Activated CD4-positive, alpha-beta T cell treated with anti-CD3 and anti-CD28 coated beads, Interleukin-2, Interleukin-4, amounts not matched to agents 100 ng/mL and 50 ng/mL, durations not matched to agents 16 hours and 8 hours (primary cell): ENCODE measurements around the gene CHCT1.
"Not testable (repeated sequence)": the region's sequence is repeated elsewhere in the genome, so short reads cannot be mapped to it uniquely, and the experiment has no call there.

ENCODE experiments used
- DNase-seq: peaks from one replicate; pipeline ENCODE4 v3.0.0-alpha.2; 2020; ENCODE audit warnings: low spot score

The CHCT1 gene

GRCh38 chr17:60422162-60422665 lies at the start of gene CHCT1:
Gene CHCT1, plus strand, starts transcription at chr17:60422489. Its CDS starts 104 bp downstream, at chr17:60422593.
- DNase-seq, result no peak

DNA sequence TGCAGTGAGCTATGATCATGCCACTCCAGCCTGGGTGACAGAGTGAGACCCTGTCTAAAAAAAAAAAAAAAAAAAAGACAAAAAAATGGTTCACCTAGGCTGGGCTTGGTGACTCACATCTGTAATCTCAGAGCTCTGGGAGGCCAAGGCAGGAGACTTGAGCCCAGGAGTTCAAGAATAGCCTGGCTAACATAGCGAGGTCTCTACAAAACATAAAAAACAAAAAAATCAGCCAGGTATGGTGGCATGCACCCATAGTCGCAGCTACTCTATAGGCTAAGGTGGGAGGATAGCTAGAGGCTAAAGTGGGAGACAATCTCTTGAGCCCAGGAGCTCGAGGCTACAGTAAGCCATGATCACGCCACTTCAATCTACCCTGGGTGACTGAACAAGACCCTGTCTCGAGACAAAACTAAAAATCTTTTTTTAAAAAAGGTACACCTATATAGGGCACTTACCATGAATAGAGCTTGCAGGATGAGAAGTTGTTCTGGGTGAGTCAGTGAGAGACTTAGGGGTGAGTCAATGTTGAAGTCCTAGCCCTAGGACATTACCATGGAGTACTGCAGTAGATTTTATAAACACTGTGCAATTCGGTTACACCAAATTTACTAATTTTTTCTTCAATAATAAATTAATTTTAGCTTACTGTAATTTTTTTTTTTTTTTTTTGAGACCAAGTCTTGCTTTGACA lies 49.4 kb upstream of the CHCT1 start:
- DNase-seq, result no peak

DNA sequence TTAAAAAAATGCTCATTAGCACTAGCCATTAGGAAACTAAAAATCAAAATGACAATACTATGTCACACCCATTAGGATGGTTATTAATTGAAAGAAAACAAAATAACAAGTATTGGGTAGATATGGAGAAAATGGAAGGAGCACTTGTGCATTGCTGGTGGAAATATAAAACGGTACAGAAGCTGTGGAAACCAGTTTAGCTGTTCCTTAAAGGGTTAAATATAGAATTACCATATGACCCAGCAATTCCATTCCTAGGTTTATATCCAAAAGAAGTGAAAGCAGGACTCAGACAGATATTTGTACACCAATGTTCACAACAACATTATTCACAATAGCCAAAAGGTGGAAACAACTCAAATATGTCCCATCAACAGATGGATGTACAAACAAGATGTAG lies 44.1 kb upstream of the CHCT1 start:
- DNase-seq, result not testable (repeated sequence)

DNA sequence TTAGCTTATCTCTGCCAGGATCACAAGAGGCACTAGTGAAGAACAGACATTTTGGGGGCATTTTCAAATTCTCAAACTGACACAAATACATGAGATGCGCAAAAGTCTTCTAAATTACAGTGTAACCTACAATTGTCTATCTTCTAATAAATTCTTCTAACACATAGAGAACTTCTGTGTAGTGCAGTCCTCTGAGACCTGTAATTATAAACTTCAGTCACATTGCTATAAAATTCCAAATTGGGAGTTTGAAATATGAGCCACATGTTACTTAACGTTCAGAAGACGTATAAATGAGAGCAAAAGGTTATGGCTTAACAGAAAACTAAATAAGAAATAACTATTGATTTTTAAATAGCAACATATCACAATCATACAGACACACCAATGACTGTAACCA lies 42.8 kb upstream of the CHCT1 start:
- DNase-seq, result not testable (repeated sequence)

DNA sequence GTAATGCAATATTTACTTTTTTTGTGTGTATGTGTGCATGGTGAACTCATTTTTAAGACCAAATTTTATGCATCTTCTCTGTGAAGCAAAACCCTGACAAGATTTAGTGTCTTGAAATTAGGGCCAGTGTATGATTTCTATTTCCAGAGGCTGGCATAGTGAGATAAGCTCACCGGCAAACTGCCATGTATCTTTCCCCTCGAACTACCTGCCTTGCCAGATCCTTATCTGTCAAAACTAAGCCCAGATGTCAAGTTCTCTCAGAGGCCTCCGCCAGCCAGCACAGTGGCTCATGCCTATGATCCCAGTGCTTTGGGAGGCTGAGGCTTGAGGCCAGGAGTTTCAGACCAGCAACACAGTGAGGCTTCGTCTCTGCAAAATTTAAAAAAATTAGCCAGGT lies 40.3 kb upstream of the CHCT1 start:
- DNase-seq, result no peak

- DNase-seq, result no peak
These were observed 38.9 kb upstream of the CHCT1 start for GRCh38 chr17:60383379-60383778.

GRCh38 chr17:60384921-60385320 lies 37.4 kb upstream of the CHCT1 start:
- not testable (repeated sequence) for DNase-seq

DNA sequence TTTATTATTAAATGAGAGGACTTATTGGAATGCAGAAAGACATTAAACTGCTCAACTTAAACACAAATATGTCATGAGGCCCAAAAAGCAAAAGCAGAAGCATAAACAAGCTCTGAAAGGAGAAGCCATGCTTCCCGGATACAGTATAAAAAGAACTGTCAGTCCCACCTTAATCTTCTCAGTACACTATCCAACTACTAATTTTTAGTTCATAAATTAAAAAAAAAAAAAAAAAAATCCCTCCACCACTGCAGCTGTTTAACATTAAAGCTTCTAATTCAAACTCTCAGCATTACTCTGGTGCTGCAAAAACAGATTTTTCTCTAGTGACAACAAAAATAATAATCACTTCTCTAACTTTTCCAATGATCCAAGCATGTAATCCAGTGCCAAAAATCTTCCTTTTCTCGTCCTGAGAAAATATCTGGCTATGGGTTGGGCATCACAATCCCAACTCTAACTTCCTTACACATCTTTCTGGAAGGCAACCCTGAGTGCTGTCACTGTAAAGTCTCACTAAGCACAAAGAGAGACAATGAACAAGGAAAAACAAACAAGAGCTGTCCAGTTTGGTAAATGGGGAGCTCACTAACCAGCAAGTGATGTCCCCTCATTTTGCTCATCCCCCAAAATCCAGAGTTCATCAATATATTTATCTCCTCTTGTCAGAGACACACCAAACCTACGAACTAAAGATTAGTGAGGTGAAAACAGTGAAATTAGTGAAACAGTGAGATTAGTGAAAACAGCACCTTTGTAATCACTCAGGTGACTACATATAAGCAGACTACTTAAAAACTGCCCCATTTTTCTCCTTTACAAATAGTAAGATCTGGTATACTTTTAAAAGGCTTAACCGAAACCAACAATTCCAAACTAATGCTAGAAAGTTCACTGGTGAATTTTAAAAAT lies 35.9 kb upstream of the CHCT1 start:
- no peak for DNase-seq

GRCh38 chr17:60387666-60388065 lies 34.6 kb upstream of the CHCT1 start:
- DNase-seq, result no peak

DNA sequence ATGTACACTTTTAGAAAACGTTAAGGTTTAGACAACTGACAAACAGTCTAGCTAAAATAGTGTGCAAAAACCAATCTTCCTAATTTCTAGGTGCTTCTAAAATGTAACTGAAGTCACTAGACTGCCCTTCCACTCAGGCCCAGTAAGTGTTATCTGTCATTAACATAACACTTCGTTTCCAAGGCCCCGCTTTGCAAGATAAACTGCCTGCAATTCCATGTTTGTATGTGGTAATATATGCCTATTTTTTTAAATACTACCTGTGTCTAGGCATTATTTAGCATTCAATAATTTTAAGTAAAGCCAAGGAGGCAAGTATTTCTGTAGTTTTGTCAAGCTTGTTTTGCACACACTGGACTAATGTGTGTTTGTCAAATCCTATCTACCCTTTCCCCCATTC lies 33.5 kb upstream of the CHCT1 start:
- no peak for DNase-seq

DNA sequence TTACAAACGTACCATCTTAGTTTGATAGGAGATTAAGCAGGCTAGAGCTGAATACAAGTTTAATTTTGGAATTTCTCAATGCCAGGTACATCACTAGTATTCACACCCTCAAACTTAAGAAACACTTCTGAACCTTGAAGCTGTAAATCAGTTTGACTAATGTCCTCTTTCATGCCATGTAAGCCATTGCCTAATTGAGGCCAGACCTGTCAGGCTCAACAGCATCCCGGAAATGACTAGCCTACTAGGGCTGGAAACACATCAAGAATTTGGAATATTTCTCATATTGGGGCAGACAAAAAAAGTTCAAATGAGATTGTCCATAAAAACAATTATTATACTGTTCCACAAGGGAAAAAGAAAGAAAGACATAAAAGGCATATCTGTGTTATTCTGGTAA lies 32.1 kb upstream of the CHCT1 start:
- no peak for DNase-seq

DNA sequence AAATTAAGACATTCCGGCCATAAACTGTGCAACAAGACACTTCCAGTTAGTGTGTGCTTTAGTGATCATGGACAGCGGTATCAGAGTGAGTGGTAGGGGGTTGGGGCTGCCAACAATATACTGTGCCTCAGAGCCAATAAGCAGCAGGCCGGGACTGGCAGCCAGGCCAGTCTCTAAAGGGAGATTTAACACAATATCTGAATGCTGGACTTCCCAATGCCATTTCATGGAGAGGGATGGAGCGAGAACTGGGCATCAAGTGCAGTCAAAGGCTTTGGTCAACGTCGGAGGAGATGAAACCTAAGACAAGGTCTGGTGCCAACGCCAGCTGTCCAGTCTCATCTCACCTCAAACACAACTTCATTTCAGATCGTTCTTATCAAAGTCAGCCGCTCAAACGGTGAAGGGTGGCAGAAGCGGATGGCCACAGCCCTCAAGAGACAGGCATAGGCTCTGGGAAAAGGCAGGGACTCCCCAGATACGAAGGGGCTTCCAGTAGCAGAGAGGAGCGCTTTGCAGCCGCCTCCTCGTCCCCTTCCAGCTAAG lies 31.3 kb upstream of the CHCT1 start:
- no peak for DNase-seq

- DNase-seq, result no peak
These were observed 30.7 kb upstream of the CHCT1 start for GRCh38 chr17:60391471-60392041.

GRCh38 chr17:60392042-60392844 lies 30.0 kb upstream of the CHCT1 start, which contains the start of gene USP32:
Gene USP32, minus strand, starts transcription at chr17:60392133. Its CDS starts 194 bp downstream, at chr17:60391939.
- DNase-seq, result peak; percentile 99

- DNase-seq, result peak; percentile 52
These were observed 29.2 kb upstream of the CHCT1 start for GRCh38 chr17:60392845-60393702.

DNA sequence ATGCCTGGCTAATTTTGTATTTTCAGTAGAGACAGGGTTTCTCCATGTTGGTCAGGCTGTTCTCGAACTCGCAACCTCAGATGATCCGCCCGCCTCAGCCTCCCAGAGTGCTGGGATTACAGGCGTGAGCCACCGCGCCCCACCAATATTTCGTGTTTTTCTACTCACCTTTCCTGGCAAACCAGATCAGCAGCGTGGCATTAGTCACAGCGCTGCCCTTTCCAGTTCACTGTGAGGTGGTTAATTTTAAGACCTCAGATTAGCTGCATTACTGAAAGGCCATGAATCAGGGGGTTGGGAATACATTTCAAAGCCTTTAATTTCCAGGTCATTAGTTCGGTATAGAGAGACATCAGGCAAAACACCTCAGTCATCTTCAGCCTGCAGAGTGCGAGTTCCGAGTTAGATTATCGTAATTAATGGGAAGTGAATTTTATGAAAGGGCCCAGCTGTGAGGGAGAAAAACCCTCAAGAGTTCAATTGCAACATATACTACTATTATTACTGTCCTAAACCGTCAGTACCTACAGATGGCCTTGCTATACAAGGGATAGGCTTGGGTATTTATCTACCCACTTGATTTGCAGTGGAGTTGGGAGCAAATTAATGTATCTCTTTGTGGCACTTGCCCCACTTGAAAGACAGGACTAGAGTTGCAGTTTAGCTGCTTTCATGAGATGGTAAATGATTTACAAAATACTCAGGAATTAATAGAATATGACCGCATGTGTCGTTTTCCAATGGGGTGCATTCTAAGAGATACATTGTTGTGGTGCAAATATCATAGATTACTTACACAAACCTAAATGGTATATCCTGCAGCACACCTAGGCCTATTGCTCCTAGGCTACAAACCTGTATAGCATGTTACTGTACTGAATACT lies 28.2 kb upstream of the CHCT1 start:
- no peak for DNase-seq

DNA sequence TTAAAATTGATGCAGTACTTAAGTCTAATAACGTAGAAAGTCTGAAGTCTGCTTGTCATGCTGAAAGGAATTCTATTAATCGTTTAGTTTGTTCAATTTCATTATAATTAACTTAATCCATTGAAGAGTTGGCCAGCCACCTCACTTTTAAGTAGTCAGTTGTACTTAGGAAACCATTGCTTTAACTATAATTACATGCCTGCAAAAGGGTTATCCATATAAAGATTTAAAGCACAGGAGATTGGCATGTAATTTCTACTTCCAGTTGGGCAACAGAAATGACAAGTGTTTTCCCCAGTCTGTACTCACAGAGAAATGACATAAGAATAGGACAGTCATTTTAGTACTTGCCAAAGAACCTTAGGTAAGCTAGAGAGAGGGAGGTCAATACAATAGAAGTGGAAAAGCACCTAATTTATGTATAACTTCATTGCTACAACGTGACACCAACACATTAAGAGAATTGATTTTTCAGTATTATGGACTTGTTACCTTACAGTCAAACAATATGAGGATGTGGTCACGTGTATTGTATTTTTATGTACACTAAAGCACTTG lies 26.7 kb upstream of the CHCT1 start:
- DNase-seq, result peak; percentile 47

- DNase-seq, result no peak
These were observed 25.9 kb upstream of the CHCT1 start for GRCh38 chr17:60396412-60396811.
